NCI-H187 treated with DMSO at 0.1 percent for 48 hours (cell line): Measurements from ENCODE around the gene PUM1.

Source experiments
- DNase-seq: peaks from one replicate; lab custom pipeline; 2025; lab: John Stamatoyannopoulos, UW

PUM1 gene

DNA sequence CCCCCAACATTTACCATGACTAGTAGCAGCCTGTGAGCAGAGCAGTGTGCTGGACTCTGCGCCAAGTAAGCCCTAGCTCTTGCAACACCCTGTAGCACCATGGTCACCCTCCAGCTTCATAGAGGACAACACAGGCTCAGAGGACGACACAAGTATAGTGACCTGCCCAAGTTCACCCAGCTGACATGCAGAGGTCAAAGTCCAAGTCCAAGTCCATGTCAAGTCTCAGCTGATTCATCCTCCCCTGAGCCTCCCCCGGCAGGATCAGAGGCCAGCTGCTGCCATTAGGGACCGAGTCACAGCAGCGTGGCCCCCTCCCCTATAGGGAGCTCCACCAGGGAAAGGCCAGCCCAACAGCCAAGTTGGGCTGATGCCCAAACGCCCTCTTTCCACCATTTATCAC, 172.8 kb downstream of the PUM1 start:
- no peak for DNase-seq

DNA sequence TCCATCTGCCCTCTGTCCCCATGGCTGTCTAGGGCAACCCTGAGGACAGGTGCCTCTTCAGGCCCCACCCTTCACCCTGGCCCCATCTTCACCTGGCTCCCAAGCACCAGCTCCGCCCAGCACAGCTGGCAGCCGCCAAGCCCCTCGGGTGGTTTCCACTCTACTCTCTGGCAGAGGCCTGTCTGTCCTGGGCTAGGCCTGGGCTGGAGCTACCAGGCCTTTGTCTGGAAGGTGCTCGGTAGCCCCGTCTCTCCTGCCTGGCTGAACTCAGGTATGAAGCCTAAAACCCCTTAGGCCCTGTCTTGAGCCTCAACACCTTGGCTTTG, 174.3 kb downstream of the PUM1 start:
- DNase-seq, result no peak

DNA sequence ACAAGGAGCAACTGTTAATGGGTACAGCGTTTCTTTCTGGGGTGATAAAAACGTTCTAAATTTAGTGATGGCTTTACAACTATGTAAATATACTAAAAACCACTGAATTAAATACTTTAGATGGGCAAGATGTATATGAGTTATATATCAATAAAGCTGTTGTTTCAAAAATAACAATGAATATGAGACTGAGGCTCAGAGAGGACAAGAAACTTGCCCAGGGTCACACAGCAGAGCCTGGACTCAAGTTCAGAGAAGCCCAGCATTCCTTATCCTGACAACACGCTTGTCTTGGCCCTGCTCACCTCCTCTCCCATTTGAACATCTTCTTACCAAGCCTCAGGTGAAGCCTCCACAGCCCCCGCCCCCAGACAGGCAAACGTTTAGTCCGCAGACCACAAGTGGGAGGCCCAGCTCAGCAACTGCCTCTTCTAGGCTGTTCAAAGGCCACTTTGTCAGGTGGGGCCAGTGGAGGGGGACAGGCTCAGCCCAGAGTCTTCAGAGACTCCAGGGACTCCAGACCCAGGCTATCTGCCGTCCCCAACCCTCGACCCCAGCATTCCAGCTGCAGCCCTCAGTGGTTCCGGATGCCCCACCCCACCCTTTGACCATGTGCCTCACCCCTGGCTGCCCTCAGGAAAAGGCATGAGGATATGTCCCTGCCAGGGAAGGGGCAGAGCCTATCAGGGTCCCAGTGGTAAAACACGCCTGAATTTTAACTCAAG, 174.9 kb downstream of the PUM1 start:
- DNase-seq, result no peak

DNA sequence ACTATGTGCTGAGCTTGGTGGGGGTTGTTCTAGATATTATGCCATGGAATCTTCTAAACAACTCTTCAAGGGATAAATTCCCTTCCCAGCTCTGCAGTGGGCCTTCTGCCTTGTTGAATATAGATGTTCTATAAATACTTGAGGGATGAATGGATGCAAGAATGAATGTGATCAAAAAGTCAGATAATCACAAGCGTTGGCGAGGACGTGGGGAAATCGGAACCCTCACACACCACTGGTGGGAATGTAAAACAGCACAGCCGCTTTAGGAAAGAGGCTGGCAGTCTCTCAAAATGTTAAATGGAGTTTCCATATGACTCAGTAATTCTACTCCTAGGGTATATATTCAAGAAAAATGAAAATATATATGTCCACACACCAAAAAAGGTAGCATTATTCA, 176.0 kb downstream of the PUM1 start:
- no peak for DNase-seq

DNA sequence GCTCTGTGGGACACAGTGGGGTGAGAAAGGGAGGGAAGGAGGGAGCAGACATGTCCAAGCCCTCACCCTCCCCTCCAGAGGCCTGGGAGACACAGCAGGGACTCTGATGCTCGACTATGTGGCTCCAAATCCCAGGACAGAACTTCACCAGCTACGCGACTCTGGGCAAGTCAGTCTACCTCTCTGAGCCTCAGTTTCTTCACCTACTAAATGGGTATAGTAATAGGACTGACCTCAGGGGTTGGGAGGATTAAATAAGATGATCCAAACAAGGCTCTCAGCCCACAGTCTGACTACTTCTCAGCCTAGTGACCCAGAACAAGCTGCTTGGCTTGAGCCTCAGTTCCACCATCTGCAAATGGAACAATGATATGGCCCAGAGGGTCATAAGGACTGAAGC, 176.5 kb downstream of the PUM1 start:
- DNase-seq, result no peak

- DNase-seq, result no peak
Measured at GRCh38 chr1:30888391-30888790, 177.1 kb downstream of the PUM1 start.

GRCh38 chr1:30887485-30888315, 177.8 kb downstream of the PUM1 start:
- no peak for DNase-seq

GRCh38 chr1:30886710-30887428, 178.6 kb downstream of the PUM1 start:
- DNase-seq, result no peak

DNA sequence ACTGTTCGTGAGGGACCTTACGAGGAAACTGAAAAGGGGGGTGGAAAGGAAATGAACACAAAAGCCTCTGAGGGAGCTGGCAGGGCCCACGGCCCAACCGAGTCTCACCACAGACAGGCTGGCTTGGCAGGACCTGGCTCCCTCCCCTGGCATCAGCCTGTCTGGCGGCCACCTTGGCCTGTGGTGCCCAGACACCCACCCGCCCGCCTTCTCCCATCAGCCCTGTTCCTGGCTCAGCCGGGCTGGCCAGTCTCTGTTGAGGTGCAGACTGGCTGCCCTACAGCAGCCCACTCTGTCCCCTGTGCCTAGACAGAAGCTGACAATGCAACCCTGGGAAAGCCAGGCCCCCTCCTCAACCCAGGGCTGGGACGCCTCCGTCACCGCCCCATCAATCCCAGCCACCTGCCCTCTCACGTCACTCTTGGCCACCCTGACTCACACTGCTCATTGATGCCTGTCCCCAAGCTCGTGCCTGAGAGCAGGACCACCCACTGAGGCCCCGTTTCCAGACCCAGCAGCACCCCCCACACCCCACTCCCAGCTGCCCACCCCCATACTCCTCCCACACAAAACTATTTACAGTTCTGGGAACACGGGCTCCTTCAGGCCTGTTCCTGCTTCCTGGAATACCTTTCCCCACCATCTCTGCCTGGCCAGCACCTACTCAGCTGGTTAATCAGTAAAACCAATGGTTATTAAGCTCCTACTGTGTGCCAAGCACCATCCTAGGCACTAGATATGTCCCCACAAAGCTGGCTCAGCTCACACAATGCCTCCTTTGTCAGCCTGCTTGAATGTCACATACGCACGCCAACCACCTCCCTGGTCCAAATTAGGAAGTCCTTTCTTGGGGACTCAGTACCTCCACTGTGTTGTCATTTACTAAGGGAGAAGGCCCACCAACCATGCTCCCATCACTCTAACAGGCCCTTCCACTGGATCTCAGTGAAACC, 179.7 kb downstream of the PUM1 start:
- DNase-seq, result no peak

- no peak for DNase-seq
Measured at GRCh38 chr1:30884723-30885122, 180.8 kb downstream of the PUM1 start.

DNA sequence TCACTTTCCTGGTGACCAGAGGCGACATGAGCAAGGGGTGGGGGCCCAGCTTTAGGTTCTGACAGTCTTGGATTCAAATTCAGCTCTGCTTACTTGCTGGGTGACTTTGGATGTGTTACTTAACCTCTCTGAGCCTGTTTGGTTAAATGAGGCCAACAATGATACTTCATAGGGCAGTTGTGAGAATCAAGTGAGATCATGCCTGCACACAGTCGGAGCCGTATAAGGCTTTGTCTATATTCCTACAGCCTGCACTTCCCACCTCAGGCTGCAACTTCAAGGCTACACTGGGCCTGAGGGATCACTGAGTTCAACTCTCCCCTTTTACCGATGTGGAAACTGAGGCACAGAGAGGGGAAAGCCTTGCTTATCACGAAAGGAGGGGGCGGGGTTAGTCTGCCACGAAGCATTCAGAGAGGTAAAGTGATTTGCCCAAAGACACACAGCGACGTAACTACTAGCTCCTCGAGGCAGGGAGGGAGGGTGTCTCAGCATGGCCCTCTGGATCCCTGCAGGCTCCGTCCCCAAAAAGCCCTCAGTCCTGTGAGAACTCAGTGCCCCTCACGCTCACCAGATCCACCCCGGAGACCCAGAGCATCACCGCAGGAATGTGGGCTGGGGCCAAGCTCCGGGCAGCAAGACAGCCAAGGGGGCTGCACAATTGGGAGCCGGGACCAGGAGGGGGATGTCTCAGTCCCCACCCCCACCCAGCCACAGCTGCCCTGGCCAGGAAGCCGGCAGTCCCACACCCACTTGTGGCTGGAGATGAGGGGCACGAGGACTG, 181.9 kb downstream of the PUM1 start:
- DNase-seq, result no peak

GRCh38 chr1:30882678-30883388, 182.7 kb downstream of the PUM1 start:
- DNase-seq, result no peak
